ENCODE data around the gene DDX52. TPM values are rescaled to one million over a fixed set of nuclear protein-coding genes. Genes with fewer than 3 reads are reported as not detected.

Gene DDX52
- total and polyA plus RNA-seq, 2 experiments from 2014 or later, result 12.4 to 22.4 TPM

- TF ChIP-seq CTCF (IDR thresholded peaks at IDR 0.05; ENCODE audit: low read depth, low read length), result peak; percentile 52
- Histone ChIP-seq H3K9me3 (ENCODE audit: low read depth) (no peaks in the 10 kb centered on the region), H3K27ac (no peak overlapping the region), H3K4me1 (ENCODE audit: low read depth) (no peaks in the 10 kb centered on the region), H3K4me3 (no peak overlapping the region), H3K27me3 (peaks cover 50% of the 10 kb centered on the region), H3K36me3 (no peaks in the 10 kb centered on the region)
- DNase-seq (ENCODE audit: low read depth in 1 of 2, low spot score in 1 of 2), result peak; percentile 59
Measured at GRCh38 chr17:37650419-37651003, 7.3 kb upstream of the DDX52 start.

- Histone ChIP-seq H3K4me3 (no peak overlapping the region), H3K27ac (no peak overlapping the region), H3K36me3 (no peaks in the 10 kb centered on the region), H3K4me1 (ENCODE audit: low read depth) (no peaks in the 10 kb centered on the region), H3K9me3 (ENCODE audit: low read depth) (no peaks in the 10 kb centered on the region), H3K27me3 (peaks cover 51% of the 10 kb centered on the region)
- no peak for TF ChIP-seq CTCF (IDR thresholded peaks at IDR 0.05; ENCODE audit: low read depth, low read length)
- DNase-seq (ENCODE audit: low read depth in 1 of 2, low spot score in 1 of 2), result peak in 1 of 2 donors; percentile 72
Measured at GRCh38 chr17:37648555-37648954, 5.3 kb upstream of the DDX52 start.

GRCh38 chr17:37647856-37648255 lies 4.6 kb upstream of the DDX52 start:
- H3K4me3 ChIP-seq, result no peak overlapping the region
- H3K9me3 ChIP-seq (ENCODE audit: low read depth), result no peaks in the 10 kb centered on the region
- no peaks in the 10 kb centered on the region for H3K4me1 ChIP-seq (ENCODE audit: low read depth)
- no peak for TF ChIP-seq CTCF (IDR thresholded peaks at IDR 0.05; ENCODE audit: low read depth, low read length)
- H3K27ac ChIP-seq, result no peak overlapping the region
- H3K36me3 ChIP-seq, result no peaks in the 10 kb centered on the region
- no peak for DNase-seq (ENCODE audit: low read depth in 1 of 2, low spot score in 1 of 2)
- H3K27me3 ChIP-seq, result peaks cover 51% of the 10 kb centered on the region

GRCh38 chr17:37643869-37644268 lies 623 bp upstream of the DDX52 start:
- H3K27ac ChIP-seq, result no peak overlapping the region
- no peak for TF ChIP-seq CTCF (IDR thresholded peaks at IDR 0.05; ENCODE audit: low read depth, low read length)
- peaks cover 39% of the 10 kb centered on the region for H3K27me3 ChIP-seq
- peak overlapping the region; percentile 95 for H3K4me3 ChIP-seq
- H3K4me1 ChIP-seq (ENCODE audit: low read depth), result peaks cover 5% of the 10 kb centered on the region
- DNase-seq (ENCODE audit: low read depth in 1 of 2, low spot score in 1 of 2), result peak; percentile 12 to 27
- peaks cover 6% of the 10 kb centered on the region for H3K36me3 ChIP-seq
- H3K9me3 ChIP-seq (ENCODE audit: low read depth), result no peaks in the 10 kb centered on the region

- Histone ChIP-seq H3K4me3 (peak overlapping the region; percentile 95), H3K36me3 (peaks cover 9% of the 10 kb centered on the region), H3K27ac (peak overlapping the region; percentile 94), H3K9me3 (ENCODE audit: low read depth) (no peaks in the 10 kb centered on the region), H3K4me1 (ENCODE audit: low read depth) (peaks cover 5% of the 10 kb centered on the region), H3K27me3 (peaks cover 27% of the 10 kb centered on the region)
- no peak for TF ChIP-seq CTCF (IDR thresholded peaks at IDR 0.05; ENCODE audit: low read depth, low read length)
- peak; percentile 11 to 35 for DNase-seq (ENCODE audit: low read depth in 1 of 2, low spot score in 1 of 2)
Measured at GRCh38 chr17:37642681-37643080, 565 bp downstream of the DDX52 start.
